Measurements from ENCODE around the gene PNLIPRP2.

GRCh38 chr10:116663342-116663741 is 42.6 kb downstream of the PNLIPRP2 start:
- TF ChIP-seq EZH2phosphoT487 (IDR thresholded peaks at IDR 0.05; ENCODE audit: borderline replicate concordance, low read depth, low read length) (no peak), CTCF (conservative IDR thresholded peaks at IDR 0.05; ENCODE audit: low read length) (no peak)
